ENCODE measurements around the gene ETV7.
"Not testable (repeated sequence)": the region's sequence is repeated elsewhere in the genome, so short reads cannot be mapped to it uniquely, and the experiment has no call there.

ETV7 gene

DNA sequence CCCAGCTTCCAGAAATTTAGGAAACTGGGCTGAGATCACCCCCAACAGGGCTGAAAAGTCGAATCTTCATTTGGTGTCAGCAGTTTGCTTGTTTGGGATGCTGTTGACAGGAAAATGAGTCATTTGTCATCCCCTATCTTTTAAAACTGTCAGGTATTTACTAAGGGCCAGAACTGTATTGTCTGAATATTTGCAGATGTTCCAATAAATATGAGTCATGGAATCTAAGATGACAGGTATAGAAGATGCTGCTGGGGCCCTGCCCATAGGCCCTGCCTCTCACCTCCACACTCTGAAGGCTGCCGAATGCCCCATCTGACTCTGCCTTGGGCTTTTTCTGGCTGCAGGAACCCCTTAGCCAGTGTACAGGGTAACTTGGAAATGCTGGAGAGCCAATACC lies 3.9 kb downstream of the ETV7 start:
- DNase-seq (no peak), ATAC-seq (peak; percentile 48)

DNA sequence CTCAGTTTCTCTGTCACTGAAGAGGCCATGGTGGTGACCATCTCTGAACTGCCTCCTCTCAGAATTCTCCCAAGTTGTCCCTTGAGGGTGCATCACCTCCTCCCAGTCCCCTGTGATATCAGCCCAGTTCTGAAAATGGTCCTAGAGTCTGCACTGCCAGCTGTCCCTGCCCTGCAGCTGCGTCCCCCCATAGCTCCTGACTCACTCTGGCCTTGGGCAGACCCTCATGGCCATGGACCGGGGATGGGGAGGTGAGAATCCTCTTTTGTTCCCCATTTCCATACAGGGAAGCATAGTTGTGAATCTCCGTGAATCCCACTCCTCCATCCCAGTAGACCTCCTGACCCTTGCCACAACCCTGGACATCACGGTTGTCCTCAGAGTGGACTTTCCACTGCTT lies 4.5 kb downstream of the ETV7 start:
- ATAC-seq (no peak), DNase-seq (no peak)

DNA sequence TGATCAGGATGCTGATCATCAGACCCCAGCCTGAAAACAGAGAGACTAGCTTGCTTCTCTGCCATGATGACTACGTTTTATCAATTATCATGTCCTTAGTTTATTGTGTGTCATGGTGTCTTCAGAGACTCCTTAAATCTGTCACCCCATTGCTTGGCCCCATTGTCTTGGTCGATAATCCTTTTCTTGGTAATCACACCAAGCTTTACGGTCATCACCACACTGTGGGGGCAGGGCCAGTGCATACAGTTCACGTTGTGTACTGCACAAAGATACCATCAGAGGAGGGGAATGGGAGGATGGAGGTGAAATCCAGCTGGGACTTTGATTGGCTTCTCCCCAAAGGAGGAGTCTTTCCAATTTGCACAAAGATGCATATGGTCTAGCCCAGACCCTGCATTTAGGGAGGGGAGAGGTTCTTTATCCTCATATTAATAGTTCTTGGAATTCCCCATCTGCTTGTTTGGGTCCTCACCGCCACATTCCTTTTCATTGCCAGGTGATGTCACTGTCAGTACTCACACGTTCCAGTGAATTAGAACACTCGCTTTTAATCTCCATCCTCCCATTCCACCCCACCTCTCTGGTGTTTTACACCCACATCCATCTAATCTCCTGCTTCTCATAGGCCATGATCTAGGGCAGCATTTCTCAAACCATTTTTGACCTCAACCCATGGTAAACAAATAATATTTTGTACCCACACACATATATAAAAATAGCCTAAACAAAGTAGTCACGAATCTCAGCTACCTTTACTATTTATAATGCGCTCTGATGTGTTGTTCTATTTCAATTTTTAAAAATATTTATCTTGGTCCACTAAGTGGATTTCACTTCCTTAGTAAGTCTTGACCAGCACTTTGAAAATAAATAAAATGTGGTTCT lies 5.7 kb downstream of the ETV7 start:
- DNase-seq (no peak), ATAC-seq (no peak)

DNA sequence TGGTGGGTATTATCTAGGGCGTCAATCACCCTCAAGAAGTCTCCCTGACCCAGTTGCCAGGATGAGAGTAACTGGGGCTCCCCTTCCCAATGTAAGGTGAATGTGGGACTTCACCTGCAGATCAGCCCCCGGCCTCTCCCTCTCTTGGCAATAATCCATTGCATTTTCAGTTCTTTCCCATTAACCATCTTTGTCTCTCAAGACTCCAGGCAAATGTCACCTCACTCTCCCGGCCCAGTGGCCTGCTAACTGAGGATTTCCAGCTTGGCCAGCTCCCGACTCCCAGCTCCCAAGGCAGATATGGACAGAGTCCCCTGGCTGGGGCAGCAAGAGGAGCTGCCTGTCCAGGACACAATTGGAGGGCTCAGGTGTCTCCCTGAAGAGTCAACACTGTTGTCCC lies 7.3 kb downstream of the ETV7 start:
- no peak for ATAC-seq

DNA sequence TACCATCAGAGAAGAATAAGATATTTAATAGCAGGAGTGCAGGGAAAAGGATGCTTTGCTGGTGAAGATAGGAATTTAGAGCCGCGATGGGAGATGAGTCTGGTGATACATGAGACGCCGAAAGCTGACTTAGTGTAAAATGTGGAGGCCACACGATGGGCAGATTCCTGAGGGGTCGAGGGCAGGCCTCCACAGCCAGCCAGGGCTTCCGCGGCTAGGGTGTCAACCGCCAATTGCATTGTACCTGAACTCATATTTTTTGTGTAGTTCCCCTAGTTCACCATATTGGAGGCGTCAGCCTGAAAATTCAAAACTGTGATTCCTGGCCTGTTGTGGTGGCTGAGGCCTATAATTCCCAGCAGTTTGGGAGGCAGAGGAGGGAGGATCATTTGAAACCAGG lies 8.5 kb downstream of the ETV7 start:
- ATAC-seq, result no peak
- DNase-seq, result no peak

More for the DNA sequence above, 7.3 kb downstream of the ETV7 start:
- no peak for DNase-seq

DNA sequence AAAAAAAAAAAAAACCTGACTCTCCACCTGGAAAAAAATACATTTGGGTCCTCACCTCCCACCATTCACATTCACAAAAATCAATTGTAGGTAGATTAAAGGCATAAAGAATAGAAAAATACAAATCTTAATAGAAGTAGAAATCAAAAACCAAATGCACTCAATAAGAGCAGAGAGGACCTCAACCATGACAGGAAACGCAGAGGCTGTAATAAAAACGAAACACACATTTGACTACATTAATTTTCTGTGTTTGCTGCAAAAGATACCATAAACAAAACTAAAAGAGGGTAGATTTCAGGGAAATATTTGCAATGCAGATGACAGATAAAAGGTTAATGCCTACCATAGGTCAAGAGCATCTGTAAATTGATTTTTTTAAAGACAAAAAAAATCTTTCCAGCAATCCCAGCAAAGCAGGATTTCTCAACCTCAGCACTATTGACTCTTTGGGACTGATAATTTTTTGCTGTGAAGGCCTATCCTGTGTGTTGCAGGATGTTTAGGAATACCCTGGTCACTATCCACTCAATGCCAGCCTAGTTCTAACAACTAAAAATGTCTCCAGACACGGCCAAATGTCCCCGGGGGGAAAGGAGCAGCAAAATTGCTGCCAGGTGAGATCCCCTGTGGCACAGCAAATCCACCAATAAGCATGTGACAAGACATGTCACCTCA lies 9.1 kb downstream of the ETV7 start:
- DNase-seq, result no peak
- ATAC-seq, result no peak

DNA sequence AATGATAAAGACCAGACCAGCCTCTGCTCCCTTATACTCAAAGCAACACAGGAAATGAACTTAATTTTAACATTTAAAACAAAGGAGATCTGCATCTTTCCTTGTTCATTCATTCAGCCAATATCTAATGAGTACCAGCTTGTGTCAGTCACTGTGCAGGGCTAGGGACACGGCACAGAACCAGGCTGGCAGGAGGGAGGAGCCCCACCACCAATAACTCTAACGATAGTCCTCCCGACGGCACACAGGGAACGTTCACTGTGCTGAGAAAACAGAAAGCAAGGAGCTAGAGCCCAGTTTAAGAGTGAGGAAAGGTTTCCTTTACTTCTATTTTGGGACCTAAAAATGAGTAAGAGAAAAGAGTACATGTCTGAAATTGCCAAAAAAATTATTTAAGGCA lies 9.9 kb downstream of the ETV7 start:
- DNase-seq (no peak), ATAC-seq (no peak)

DNA sequence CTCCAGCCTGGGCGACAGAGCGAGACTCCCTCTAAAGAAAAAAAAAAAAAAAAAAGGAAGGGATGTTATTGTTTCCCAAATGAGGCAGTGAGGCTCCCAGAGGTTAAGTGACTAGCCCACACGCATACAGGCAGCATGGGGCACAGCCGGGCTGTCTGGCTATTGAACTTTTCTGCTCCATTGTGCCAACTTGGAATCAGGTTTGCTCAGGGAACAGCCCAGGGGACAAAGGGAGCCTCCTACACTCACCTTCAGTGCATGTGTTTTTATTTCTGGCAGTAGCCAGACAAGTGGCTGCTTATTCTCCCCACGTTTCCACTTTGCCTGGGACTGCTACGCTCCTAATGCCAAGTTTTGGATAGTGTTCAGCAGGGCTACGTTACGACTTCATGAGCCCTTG lies 10.7 kb downstream of the ETV7 start:
- DNase-seq (no peak), ATAC-seq (no peak)

DNA sequence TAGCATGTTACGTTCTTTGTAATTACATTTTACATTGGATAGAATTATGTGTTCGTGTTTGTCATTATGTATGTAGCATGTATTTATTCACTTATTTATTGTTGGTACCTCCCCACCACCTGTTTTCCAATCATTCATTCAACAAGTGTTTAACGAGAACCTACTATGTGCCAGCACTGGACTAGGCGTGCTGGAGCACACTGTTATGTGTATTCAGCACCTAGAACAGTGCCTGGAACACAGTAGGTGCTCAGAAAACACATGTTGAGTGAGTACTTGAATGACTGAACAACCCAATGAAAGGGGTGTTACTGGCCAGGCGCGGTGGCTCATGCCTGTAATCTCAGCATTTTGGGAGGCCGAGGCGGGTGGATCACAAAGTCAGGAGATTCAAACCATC lies 11.3 kb downstream of the ETV7 start:
- no peak for DNase-seq
- ATAC-seq, result no peak

DNA sequence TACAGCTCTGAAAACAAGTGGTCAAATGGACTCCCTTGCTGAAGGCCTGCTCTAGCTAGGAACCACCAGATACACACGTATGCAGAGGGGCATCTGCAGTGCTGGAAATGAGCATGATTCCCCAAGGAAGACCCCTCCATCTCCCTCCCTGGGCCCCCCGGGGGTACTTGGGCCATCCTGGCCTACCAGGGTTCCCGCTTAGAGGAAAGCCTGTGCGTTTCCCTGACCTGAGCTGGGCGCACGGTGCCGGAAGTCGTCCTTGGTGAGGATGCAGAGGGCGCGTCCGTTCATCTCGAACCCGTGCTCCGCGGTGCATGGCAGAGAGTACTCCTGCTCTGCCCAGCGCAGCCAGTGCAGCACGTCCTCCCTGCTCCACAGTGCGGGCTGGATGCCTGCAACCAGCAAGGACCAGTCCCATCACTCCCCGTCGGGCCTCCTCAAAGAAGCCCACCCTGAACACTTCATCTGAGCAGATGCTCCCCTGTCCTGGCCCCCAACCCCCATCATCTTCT lies 11.8 kb downstream of the ETV7 start:
- no peak for DNase-seq
- no peak for ATAC-seq

DNA sequence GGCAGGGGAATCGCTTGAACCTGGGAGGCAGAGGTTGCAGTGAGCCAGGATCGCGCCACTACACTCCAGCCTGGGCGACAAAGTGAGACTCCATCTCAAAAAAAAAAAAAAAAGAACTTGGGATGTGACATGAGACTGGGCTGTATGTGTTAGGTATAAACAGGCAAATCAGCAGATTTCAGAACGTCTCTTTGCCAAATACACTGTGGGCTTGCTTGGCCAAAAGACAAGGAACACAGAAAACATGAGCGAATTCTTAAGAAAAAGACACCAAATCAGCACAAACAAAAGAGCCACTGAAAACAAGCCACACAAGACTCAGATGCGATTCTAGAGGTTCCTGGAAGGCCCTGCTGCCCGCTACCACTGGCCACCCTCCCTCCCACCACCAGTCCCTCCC lies 12.5 kb downstream of the ETV7 start:
- ATAC-seq, result no peak
- DNase-seq, result no peak

DNA sequence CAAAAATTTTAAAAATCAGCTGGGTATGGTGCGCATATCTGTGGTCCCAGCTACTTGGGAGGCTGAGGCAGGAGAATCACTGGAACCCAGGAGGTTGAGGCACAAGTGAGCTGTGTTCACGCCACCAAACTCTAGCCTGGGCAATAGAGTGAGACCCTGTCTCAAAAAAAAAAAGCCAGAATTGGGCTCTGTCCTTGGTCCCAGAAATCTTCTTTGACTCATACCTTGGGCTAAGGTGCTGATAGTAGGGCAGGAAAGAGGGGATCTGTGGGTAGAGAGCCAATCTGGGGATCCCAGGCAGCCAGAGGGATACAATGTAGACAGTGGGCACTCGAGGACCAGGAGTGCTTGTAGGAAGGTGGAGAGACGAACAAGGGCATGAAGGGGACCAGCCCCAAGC lies 13.3 kb downstream of the ETV7 start:
- ATAC-seq, result no peak
- DNase-seq, result no peak

DNA sequence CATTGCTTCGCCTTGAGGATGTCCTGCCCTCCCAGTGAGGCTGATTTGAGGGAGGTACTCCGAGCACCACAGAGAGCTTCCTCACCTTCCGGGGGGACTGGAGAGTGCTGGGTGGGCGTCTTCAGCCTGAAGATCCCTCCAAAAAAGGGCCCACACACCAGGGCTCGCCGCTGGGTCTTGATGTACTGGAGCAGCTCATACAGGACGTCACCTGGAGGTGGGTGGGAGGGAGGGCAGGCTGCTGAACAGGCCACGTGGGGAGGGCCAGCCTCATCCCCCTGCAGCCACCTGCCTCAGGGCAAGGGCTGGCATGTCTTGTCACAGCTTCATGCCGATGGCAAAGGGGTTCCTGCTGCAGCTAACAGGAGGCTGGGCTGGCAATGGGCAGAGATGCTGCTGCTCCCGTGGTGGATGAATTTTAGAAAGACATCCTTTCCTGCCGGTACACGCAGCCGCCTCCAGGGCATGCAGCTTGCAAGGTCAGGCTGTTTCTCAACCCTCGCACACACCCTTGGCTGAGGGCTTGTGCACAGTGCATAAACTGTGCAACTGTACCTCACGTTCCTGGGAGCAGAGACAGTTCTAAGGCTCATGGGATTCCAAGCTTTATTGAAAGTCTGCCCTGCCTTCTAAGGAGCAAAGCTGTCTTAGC lies 14.0 kb downstream of the ETV7 start:
- DNase-seq (no peak), ATAC-seq (no peak)

DNA sequence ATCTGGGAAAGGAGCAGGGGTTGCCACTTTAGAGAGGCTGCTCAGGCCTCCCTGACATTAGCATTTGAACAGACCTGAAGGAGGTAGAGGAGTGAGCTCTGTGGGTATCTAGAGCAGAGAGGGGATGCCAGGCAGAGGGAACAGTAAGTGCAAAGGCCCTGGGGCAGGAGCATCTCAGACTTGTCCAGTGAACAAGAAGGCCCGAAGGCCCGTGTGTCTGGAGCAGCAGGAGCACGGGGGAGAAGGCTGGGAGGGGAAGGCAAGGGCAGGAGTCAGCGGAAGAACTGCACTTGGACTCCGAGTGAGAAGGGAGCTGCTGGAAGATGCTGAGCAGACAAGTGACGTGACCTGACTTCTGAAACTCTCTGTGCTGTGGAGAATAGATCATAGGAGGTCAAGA lies 15.4 kb downstream of the ETV7 start:
- ATAC-seq (no peak), DNase-seq (no peak)

DNA sequence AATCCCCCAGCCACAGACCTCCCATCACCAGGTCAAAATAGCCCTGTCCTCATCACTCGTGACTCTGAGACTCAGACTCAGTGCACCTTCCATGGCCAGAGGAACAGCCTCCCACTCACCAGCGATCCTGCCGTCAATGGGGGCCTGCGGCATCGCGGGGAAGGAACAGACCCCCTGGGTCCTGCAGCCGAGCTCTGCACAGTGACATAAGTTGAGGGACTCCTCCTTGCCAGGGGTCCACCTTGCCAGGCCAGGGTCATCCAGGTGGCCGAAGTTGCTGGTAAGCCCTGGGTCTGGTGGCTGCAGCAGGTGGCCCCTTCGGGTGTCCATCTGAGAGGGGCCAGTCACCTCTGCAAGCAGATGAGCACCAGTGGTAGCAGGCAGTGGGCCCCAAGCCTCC lies 16.3 kb downstream of the ETV7 start:
- no peak for DNase-seq

DNA sequence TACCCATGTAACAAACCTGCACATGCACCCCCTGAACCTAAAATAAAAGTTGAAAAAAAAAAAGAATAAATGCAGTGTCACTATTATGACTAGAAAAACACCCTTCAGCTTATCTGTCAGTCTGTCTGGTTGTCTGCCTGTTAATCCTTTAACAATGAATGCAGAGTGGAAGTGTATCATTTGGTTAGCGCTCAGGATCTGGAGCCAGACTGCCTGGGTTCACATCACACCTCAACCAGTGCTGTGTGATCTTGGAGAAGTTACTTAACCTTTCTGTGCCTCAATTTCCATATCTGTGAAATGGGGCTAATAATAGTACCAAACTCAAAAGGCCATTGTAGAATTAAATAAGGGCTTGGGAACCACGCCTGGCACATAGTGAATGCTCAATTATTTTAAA lies 16.8 kb downstream of the ETV7 start:
- ATAC-seq, result no peak
- no peak for DNase-seq

More for the DNA sequence above, 16.3 kb downstream of the ETV7 start:
- ATAC-seq, result no peak

DNA sequence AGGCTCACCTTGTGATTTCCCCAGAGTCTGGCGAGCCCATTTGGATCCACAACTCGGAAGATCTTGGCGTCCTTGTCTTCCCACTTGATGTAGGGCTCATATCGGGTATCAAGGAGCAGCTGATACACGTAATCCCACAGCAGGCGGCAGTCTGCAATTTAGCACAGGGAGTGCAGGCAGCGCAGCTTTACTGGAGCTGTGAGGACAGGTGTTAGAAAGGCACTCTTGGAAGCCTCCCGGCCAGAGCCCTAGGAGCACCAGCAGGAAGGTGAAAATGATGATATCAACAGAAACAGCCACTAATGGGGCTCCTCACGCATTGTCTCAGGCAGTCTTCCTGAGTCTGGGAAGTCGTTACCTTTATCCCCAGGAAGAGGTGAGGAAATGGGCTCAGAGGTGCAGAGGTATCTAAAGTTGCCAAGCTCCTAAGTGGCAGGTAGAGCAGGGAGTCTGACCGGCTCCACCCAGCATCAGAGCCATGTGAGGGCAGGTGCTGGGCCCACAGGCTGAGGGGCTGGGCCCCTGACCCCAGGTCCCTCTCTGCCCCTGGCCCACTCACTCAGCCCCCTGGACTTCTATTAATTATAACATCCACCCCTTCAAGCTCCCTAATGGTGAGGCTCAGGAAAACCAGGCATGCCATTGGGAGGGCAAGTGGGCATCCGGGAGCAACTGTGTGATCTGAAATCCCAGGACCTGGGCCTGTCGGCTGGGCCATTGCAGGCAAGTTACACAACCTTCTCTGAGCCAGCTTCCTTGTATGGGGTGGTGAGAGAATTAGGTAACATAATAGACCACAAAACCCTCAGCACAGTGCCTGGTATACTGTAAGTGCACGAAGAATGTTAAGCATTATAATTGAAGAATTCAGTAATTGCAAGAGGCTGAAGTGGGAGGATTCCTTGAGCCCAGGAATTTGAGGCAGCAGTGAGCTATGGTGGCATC lies 18.3 kb downstream of the ETV7 start:
- DNase-seq, result no peak
- ATAC-seq, result no peak

DNA sequence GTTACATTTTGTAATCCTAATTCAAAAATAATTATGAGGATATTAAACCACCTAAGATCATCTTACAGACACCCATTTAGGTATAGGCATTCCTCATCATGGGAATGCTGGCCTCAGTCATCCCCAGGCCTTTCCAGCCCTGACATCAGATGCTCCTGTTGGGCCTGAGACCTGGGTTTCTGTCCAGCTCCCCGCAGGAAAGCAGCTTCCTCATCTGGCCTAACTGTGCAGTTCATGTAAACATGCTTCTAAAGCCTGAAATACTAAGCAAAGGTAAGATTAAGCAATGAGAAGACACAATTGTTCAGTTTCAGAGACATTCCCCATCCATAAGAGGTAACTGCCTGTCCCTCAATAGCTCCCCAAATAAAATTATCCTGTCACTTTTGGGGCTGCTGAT lies 19.0 kb downstream of the ETV7 start:
- no peak for DNase-seq
- ATAC-seq, result no peak

DNA sequence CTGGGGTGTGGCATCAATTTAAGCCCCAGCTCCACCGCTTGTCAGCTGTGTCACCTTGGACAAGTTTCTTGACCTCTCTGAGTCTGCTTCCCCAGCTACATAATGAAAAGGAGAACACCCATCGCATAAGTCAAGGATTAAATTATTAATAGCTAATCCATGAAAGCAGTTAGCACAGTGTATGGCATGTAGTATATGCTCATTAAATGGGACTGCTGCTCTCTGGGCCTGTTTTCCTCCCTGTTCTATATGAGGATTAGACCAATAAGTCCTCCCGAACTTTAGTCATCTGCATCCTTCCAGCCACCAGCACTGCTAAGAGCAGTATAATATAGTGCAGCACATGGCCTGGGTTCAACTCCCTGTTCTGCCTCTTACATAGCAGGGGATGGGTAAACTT lies 19.7 kb downstream of the ETV7 start:
- ATAC-seq (no peak), DNase-seq (no peak)

DNA sequence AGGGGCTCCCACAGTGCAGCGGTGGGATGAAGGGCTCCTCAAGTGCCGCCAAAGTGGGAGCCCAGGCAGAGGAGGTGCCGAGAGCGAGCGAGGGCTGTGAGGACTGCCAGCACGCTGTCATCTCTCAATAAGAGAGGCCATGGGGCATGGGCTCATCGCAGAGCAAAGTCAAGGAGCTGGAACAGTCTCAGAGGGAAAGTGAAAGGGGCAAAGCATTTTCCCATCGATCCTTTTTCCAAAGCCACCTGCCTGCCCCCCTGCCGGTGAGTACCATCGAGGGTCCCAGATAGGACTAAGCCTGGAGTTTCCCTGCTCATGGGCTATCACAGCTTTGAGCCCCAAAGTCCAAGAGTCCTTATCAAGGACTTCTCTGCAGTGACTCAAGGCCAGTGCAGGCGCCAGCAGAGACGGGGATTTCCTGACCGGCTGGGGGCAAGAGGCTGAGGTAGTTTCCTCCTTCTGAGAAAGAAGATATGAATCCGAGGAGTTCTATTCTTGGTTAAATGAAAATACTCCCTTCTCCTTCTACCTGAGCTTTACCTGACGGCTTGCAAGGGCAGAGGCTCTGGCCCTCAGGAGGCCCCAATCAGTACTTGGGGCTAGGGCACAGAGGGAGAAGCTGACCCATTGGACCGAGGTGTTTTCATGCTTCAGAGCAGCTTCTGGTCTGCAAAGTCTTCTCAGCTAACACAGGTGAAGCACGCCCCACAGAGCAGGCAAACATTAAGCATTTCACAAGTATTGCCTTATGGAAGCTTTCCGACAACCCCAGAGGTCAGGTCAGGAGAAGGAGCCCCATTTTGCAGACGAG lies 22.6 kb downstream of the ETV7 start:
- DNase-seq (peak; percentile 24), ATAC-seq (no peak)

DNA sequence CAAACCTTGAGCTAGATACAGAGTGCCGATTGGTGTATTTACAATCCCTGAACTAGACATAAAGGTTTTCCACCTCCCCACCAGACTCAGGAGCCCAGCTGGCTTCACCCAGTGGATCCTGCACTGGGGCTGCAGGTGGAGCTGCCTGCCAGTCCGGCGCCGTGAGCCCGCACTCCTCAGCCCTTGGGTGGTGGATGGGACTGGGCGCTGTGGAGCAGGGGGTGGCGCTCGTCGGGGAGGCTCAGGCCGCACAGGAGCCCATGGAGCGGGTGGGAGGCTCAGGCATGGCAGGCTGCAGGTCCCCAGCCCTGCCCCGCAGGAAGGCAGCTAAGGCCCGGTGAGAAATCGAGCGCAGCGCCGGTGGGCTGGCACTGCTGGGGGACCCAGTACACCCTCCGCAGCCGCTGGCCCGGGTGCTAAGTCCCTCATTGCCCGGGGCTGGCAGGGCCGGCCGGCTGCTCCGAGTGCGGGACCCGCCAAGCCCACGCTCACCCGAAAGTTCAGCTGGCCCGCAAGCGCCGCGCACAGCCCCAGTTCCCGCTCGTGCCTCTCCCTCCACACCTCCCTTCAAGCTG lies 23.3 kb downstream of the ETV7 start:
- not testable (repeated sequence) for DNase-seq, ATAC-seq

All from stimulated activated naive CD8-positive, alpha-beta T cell treated with anti-CD3 and anti-CD28 coated beads, Interleukin-15, Interleukin-2, amounts not matched to agents 100 U/mL and 50 U/mL, for 24 hours (primary cell).